CD14-positive monocyte (primary cell): ENCODE data around the gene TNIK. TPM values are rescaled to one million over a fixed set of nuclear protein-coding genes. Genes with fewer than 3 reads are reported as not detected.

ENCODE experiments used
- DNase-seq, 3 donors: peaks; one replicate each; pipeline ENCODE4 v3.0.0-alpha.2; 2011 to 2022
- H2AFZ ChIP-seq: 2 replicates; pipeline ENCODE4 v1.6.0; 2012; ENCODE audit warnings: mild to moderate bottlenecking, low read depth, low read length, inconsistent platforms; ENCODE audit not compliant: insufficient read depth, poor library complexity, severe bottlenecking
- H3K27ac ChIP-seq, 2 donors: 1 replicate in 1 of 2; 2 replicates in 1 of 2; pipeline ENCODE4 v1.5.1; 2012 to 2013; ENCODE audit warnings: low read length in 2 of 2, control low read depth in 1 of 2, inconsistent platforms in 1 of 2, low read depth in 1 of 2, mild to moderate bottlenecking in 1 of 2
- H3K27me3 ChIP-seq, 2 donors: one replicate each; pipeline versions ENCODE4 v1.6.0 to v1.6.1; 2011 to 2013; ENCODE audit warnings: low read length in 2 of 2; ENCODE audit not compliant: control insufficient read depth in 2 of 2, insufficient read depth in 2 of 2
- H3K36me3 ChIP-seq, 2 donors: replicated peaks in 1 of 2; 1 replicate in 1 of 2; 2 replicates in 1 of 2; pipeline versions ENCODE4 v1.5.1 to v1.6.1; 2012 to 2013; ENCODE audit warnings: low read length in 2 of 2, control low read depth in 1 of 2, inconsistent platforms in 1 of 2, mild to moderate bottlenecking in 1 of 2; ENCODE audit not compliant: insufficient read depth in 2 of 2, control insufficient read depth in 1 of 2
- H3K4me1 ChIP-seq, 2 donors: 1 replicate in 1 of 2; 2 replicates in 1 of 2; pipeline versions ENCODE4 v1.5.1 to v1.6.1; 2012 to 2013; ENCODE audit warnings: low read length in 2 of 2, control low read depth in 1 of 2, inconsistent platforms in 1 of 2, mild to moderate bottlenecking in 1 of 2, moderate library complexity in 1 of 2; ENCODE audit not compliant: insufficient read depth in 2 of 2, control insufficient read depth in 1 of 2
- H3K4me2 ChIP-seq: replicated peaks from 2 replicates; pipeline ENCODE3; 2012; ENCODE audit warnings: low read length, moderate library complexity, mild to moderate bottlenecking; ENCODE audit not compliant: poor library complexity, severe bottlenecking; ENCODE audit errors: extremely low read depth
- H3K4me3 ChIP-seq, 3 experiments: fragments of 200-600 bp in 1 of 3; sonication (generic) in 1 of 3; replicated peaks in 1 of 3; 1 replicate in 2 of 3; 2 replicates in 1 of 3; pipeline ENCODE4 v1.5.1; 2011 to 2013; ENCODE audit warnings: low read length in 3 of 3, mild to moderate bottlenecking in 3 of 3, control low read depth in 2 of 3, low read depth in 2 of 3, inconsistent platforms in 1 of 3, moderate library complexity in 1 of 3
- H3K79me2 ChIP-seq: 2 replicates; pipeline ENCODE4 v1.6.0; 2012; ENCODE audit warnings: mild to moderate bottlenecking, control low read depth, inconsistent platforms, low read length, moderate library complexity; ENCODE audit not compliant: insufficient read depth
- H3K9ac ChIP-seq: 2 replicates; pipeline ENCODE4 v1.6.0; 2017; ENCODE audit warnings: low read length, mild to moderate bottlenecking; ENCODE audit not compliant: insufficient read depth, poor library complexity, severe bottlenecking
- H3K9me3 ChIP-seq, 2 donors: replicated peaks in 1 of 2; 1 replicate in 1 of 2; 2 replicates in 1 of 2; pipeline versions ENCODE4 v1.5.1 to v1.6.1; 2012 to 2013; ENCODE audit warnings: low read length in 2 of 2, control low read depth in 1 of 2; ENCODE audit not compliant: control insufficient read depth in 1 of 2, insufficient read depth in 1 of 2
- H4K20me1 ChIP-seq: 2 replicates; pipeline ENCODE4 v1.6.0; 2012; ENCODE audit warnings: mild to moderate bottlenecking, low read length, control low read depth, moderate library complexity; ENCODE audit not compliant: insufficient read depth
- H3K27ac Mint-ChIP-seq, 7 donors: one replicate each; pipeline ENCODE4 v1.8.0; 2020; ENCODE audit warnings: mild to moderate bottlenecking in 7 of 7, mixed read lengths in 7 of 7, moderate library complexity in 6 of 7, inconsistent platforms in 2 of 7
- H3K27me3 Mint-ChIP-seq, 3 donors: one replicate each; pipeline ENCODE4 v1.8.0; 2021 to 2022; ENCODE audit warnings: low read depth in 3 of 3, mild to moderate bottlenecking in 3 of 3, mixed read lengths in 3 of 3, moderate library complexity in 3 of 3, inconsistent platforms in 1 of 3
- H3K36me3 Mint-ChIP-seq, 2 donors: one replicate each; pipeline ENCODE4 v1.8.0; 2020; ENCODE audit warnings: mixed read lengths in 2 of 2, inconsistent platforms in 1 of 2, mild to moderate bottlenecking in 1 of 2
- H3K4me1 Mint-ChIP-seq: one replicate; pipeline ENCODE4 v1.8.0; 2020; ENCODE audit warnings: mild to moderate bottlenecking, mixed read lengths
- H3K4me3 Mint-ChIP-seq, 2 donors: one replicate each; pipeline ENCODE4 v1.8.0; 2020; ENCODE audit warnings: mild to moderate bottlenecking in 2 of 2, mixed read lengths in 2 of 2, moderate library complexity in 1 of 2
- H3K9me3 Mint-ChIP-seq, 7 donors: one replicate each; pipeline ENCODE4 v1.8.0; 2020 to 2022; ENCODE audit warnings: mixed read lengths in 7 of 7, mild to moderate bottlenecking in 6 of 7, moderate library complexity in 6 of 7, inconsistent platforms in 2 of 7
- CTCF ChIP-seq: fragments of 200-600 bp; IDR thresholded peaks from one replicate; pipeline ENCODE4 v1.8.0; 2022; ENCODE audit warnings: antibody characterized with exemption, mild to moderate bottlenecking
- WGBS: methylation state at CpG from one replicate; pipeline ENCODE4 v1.1.5; 2013; ENCODE audit warnings: missing lambda C conversion rate; ENCODE audit not compliant: insufficient coverage; 5-methylcytosine and 5-hydroxymethylcytosine counted together
- intact Hi-C, 2 donors: fragments of 100-400 bp; cut with micrococcal nuclease; formaldehyde crosslinking; loops; one replicate each; pipeline versions ENCODE4 v1.15.0 to v1.15.1; 2023
- polyA plus RNA-seq, 3 donors: library from polyadenylated mRNA; depleted of rRNA in 1 of 3; unstranded in 2 of 3; stranded (reverse) in 1 of 3; fragments of 300-500 nt in 2 of 3; fragments of >200 nt in 1 of 3; fragmentation: Illumina TruSeq in 2 of 3; gene quantifications; 1 replicate in 2 of 3; 2 replicates in 1 of 3; pipeline ENCODE4 v1.2.3, GENCODE V29; 2012 to 2021

Gene TNIK
- polyA plus RNA-seq, 3 donors = 0.36 to 1.8 (median 0.75) TPM

GRCh38 chr3:171358181-171358880, 101.9 kb downstream of the TNIK start:
- H3K36me3 Mint-ChIP-seq = no peaks in the 10 kb centered on the region
- H4K20me1 ChIP-seq = no peaks in the 10 kb centered on the region
- H3K27me3 Mint-ChIP-seq = peaks cover 0 to 2% (median 0%) of the 10 kb centered on the region in 3 donors
- peaks cover 0 to 2% (median 0%) of the 10 kb centered on the region in 7 donors for H3K9me3 Mint-ChIP-seq
- no peak overlapping the region for H3K27ac Mint-ChIP-seq
- no peak for TF ChIP-seq CTCF
- intact Hi-C loops = no loop called here
- no peaks in the 10 kb centered on the region for H3K36me3 ChIP-seq
- H3K27ac ChIP-seq = no peak overlapping the region
- H3K4me1 Mint-ChIP-seq = peaks cover 10% of the 10 kb centered on the region
- 100% methylated on average over 2 of the region's 10 CpGs for WGBS
- H3K4me2 ChIP-seq = no peak overlapping the region
- H3K9me3 ChIP-seq = no peaks in the 10 kb centered on the region
- no peak overlapping the region for H3K9ac ChIP-seq
- DNase-seq = no peak
- no peaks in the 10 kb centered on the region for H3K27me3 ChIP-seq
- no peaks in the 10 kb centered on the region for H3K4me1 ChIP-seq
- H3K4me3 ChIP-seq = no peak overlapping the region
- no peak overlapping the region for H3K4me3 Mint-ChIP-seq
- H2AFZ ChIP-seq = no peak overlapping the region
- no peaks in the 10 kb centered on the region for H3K79me2 ChIP-seq

GRCh38 chr3:171357721-171358120, 102.5 kb downstream of the TNIK start:
- Histone ChIP-seq H3K27me3 (no peaks in the 10 kb centered on the region), H3K9ac (no peak overlapping the region), H3K27ac (no peak overlapping the region), H3K36me3 (no peaks in the 10 kb centered on the region), H3K4me3 (no peak overlapping the region), H3K4me1 (no peaks in the 10 kb centered on the region), H4K20me1 (no peaks in the 10 kb centered on the region), H2AFZ (no peak overlapping the region), H3K4me2 (no peak overlapping the region), H3K9me3 (no peaks in the 10 kb centered on the region), H3K79me2 (no peaks in the 10 kb centered on the region)
- H3K27ac Mint-ChIP-seq = no peak overlapping the region
- H3K27me3 Mint-ChIP-seq = peaks cover 0 to 2% (median 0%) of the 10 kb centered on the region in 3 donors
- TF ChIP-seq CTCF = no peak
- H3K36me3 Mint-ChIP-seq = no peaks in the 10 kb centered on the region
- peaks cover 0 to 2% (median 0%) of the 10 kb centered on the region in 7 donors for H3K9me3 Mint-ChIP-seq
- H3K4me3 Mint-ChIP-seq = no peak overlapping the region
- intact Hi-C loops = no loop called here
- no peak for DNase-seq
- H3K4me1 Mint-ChIP-seq = peaks cover 10% of the 10 kb centered on the region
- 89% methylated on average over 5 of the region's 8 CpGs for WGBS
